Upper lobe of left lung (tissue), 4 donors: ENCODE measurements around the gene PRC1.

ENCODE experiments used
- CTCF ChIP-seq, 6 experiments: fragments of 450-650 bp in 4 of 6; fragments of 200-600 bp in 2 of 6; sonication (generic) in 2 of 6; IDR thresholded peaks; one replicate each; pipeline ENCODE4 v1.5.1; 2016 to 2019; ENCODE audit warnings: antibody characterized with exemption in 6 of 6
- POLR2AphosphoS5 ChIP-seq, 2 donors: sonication (generic); formaldehyde crosslinking; IDR thresholded peaks; one replicate each; pipeline ENCODE4 v1.5.1; 2017; ENCODE audit warnings: antibody characterized with exemption in 2 of 2

- TF ChIP-seq CTCF (IDR thresholded peaks at IDR 0.05) (no peak), POLR2AphosphoS5 (IDR thresholded peaks at IDR 0.05) (no peak)
Measured at GRCh38 chr15:90941038-90941437, 53.3 kb downstream of the PRC1 start.
